HG03025 (cell line): ENCODE results near the gene LRRC1.

Experiments used
- ATAC-seq: cut with Tn5 transposase; IDR thresholded peaks from one replicate; pipeline ENCODE4 v1.9.1; 2021; ENCODE audit warnings: mild to moderate bottlenecking, moderate library complexity; ENCODE audit not compliant: unreplicated experiment, low FRiP score

Gene LRRC1

DNA sequence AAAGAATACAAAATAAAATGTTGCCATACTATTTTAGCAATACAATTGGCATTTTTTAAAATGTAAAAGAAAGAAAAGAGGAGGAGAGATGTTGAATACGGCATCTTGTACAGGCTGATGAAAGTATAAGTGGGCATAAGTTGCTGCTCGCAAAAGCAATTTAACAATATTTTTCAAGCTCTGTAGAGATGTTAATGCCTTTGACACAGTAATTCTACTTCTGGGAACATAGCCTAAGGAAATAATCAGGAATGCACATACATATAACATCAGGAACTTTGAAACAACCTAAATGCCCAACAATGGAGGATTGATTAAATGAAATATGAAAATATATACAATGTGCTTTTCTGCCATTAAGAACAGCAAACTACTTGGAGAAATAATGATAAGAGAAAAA is 80.2 kb downstream of the LRRC1 start:
- ATAC-seq: no peak

DNA sequence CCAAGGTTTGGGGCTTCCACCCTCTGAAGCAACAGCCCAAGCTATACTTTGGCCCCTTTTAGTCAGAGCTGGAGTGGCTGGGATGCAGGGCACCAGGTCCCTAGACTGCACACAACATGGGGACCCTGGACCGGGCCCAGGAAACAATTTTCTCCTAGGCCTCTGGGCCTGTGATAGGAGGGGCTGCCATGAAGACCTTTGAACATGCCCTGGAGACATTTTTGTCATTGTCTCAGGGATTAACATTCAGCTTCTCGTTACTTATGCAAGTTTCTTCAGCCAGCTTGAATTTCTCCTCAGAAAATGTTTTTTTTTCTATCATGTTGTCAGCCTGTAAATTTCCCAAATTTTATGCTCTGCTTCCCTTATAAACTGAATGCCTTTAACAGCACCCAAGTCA is 82.3 kb downstream of the LRRC1 start:
- ATAC-seq: no peak

DNA sequence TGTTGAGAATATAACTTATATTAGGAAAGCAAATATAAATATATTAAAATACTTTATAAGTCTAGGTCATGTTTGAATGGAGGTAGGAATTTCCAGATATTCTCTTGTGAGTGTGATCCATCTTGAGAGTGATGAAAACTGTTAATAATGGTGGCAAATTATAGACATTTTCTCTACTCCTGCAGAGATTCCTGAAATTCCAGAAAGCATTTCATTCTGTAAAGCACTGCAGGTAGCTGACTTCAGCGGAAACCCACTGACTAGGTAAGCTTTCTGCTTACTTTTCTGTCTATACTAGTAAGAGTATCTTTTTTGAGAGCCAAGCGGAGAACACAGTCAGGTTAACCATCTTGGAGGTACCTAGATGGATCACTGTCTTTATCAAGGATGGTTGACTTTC is 84.0 kb downstream of the LRRC1 start:
- no peak for ATAC-seq

DNA sequence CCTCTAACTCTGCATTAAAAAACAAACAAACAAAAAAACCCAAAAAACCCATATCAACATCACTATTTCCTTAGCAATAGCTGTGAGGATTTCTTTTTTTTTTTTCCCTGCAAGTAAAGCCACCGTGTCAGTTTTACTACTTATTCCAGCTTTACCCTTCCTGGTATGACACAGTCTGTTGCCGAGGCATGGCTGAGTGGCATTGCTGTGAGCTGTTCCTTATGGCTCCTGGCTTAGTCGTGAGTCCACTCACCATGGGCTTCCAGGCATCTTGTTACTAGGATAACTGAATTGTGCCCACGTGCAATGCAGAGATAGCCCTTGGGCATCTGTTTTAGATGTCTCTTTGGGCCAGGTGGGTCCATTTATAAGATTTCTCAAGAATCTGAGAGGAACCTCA is 84.8 kb downstream of the LRRC1 start:
- no peak for ATAC-seq

DNA sequence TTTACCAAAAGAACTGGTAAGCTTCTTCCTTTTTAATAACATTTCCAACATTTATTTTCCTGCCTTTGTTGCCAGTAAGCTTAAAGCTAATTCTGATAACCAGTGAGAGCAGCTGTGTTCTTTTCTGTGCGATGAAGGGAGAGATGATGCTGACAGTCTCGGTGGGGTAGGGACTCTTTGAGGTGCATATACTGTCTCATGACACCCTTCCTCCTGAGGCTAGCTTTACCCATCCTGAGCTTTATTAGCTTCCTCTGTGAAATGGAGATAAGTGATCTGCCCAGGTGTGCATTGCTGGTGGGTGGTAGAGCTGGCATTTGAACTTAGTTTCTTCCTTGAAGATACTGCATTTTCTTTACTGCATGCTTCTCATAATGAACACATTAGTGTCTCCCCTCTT is 92.5 kb downstream of the LRRC1 start:
- no peak for ATAC-seq

DNA sequence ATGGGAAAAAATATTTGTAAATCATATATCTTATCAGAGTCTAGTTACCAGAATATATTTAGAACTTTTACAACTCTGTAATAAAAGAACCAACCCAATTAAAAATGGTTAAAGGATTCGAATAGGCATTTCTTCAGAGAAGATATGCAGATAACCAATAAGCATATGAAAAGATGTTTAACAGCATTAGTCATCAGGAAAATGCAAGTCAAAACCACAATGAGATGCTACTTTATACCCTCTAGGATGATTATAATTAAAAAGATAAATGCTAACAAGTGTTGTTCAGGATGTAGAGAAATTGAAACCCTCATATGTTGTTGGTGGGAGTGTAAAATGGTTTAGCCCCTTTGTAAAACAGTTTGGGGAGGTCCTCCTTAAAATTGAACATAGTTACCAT is 94.1 kb downstream of the LRRC1 start:
- ATAC-seq: no peak

DNA sequence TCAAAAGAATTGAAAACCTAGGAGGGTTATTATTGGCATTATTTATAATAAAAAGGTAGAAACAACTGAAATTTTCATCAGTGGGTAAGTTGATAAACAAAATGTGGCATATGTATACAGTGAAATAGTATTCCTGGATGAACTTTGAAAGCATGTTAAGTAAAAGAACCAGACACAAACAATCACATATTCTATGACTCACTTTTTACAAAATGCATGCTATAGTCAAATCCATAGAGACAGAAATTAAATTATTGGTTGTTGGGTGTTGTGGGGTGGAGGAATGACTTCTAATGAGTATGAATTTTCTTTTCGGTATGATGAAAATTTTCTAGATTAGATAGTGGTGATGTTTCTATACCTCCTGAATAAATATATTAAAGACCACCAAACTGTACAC is 94.6 kb downstream of the LRRC1 start:
- ATAC-seq: no peak

DNA sequence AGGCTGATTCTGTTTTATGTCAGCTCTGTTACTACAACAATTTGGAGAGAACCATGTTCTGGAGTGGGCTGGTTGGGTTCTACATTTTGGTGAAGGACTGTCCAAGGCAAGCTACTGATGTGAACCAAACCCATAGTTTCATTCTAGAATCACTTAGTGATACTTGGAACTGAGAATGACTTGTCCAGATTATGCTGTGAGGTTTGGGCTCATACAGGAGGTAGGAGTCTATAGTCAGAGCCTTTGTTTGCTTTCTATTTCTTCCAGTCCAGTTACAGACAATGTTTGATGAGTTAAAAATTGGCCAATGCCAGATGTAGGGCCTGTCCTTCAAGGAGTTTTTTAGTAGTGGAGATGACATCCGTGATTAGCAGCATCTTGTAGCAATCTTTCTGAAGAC is 97.9 kb downstream of the LRRC1 start:
- no peak for ATAC-seq

DNA sequence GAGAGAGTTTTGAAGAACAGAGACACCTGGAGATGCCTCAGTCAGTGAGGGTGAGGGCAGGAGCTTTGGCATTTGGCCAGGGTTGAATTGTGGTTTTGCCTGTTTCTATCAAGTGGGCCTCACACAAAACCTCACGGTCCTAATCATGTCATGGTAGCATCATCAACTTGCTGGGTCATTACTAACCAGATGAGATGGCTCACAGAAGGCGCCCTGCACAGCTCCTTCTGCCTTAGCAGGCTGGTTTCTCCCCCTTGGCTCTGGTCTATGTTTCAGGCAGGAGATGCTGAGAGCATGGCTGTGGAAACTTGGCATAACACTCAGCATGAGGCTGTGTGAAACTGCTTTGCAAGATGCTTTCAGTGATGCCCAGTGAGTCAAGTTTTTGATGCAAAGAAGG is 99.3 kb downstream of the LRRC1 start:
- ATAC-seq: peak; percentile 37

DNA sequence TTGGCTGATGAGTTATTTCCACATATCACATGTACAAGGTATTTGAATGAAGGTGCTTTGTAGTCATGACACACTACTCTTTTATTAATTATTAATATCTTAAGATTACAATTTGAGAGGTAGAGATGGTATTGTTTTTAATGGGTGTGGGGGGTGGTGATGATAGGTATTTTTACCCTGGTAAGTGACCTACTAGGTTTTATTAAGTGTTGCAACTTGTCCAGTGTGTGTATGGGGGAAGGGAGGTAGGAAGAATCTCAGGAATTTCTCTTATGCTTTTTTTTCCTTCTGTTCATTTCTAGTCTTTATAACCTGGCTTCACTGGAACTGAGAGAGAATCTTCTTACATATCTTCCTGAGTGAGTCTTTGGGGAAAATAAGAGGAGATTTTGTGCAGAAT is 101.4 kb downstream of the LRRC1 start:
- no peak for ATAC-seq

DNA sequence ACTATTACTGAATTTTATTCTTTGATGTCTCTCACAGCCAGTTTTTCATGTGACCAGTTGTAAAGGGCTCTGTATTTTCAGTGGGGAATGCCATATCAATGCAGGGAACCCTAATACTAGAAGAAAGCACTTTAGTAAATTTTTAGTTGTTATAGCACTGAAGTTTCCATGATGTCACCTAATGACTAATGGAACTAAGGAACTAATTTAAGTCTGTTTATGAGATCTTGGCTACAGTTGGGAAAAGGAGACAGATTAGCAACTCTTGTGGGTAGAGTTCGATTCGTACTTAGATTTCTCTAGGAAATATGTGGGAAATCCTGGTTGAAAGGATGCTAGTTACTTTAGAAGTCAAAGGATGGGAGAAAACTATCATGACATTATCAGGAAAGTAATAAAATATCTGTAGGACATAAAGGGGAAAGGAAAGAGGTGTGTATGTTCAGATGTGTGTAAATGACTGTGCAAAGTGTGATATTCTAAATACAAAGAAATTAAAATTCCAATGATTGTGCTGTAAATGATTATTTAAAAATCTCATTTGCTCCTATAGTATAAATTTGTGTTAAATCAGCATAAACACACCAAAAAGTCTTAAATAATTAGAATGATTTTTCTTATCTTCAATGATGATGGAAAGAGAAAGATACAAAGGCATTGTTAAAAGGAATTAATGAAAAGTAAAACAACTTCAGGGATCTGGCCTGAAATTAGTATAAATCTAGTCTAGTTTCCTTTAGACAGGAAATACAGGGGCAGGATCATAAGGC is 103.4 kb downstream of the LRRC1 start:
- ATAC-seq: no peak

DNA sequence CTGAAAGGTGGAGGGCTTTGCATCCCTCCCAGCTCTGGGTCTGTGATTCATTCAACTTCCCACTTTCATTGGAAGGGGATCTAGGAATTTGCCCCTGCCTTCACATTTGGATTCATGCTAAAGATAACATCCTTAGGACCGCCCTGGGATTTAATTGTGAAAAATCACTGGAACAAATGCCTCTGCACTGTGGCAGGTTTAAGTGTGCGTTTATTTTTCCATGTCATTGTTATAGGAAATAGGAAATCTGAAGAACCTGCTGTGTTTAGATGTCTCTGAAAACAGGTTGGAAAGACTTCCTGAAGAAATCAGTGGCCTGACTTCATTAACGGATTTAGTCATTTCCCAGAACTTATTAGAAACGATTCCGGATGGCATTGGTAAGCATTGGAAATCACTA is 104.7 kb downstream of the LRRC1 start:
- no peak for ATAC-seq

DNA sequence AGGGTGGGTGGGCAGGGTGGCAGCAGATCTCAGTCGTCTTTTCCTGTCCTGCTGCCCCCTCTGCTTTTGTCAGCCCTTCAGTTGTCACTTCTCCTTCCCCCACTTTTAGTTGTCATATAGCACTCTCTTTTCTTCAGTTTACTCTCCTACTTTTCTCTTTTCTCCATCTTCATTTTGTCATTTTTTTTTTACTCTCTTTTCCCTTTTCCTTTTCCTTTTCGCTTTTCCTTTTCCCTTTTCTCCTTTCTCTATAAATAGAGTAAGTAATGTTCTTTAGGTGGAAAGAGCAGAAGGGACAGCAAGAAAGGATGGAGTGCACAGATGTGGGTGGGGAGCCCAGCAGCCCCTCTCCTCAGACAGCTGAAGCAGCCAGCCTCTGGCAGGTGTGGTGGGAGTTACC is 108.6 kb downstream of the LRRC1 start:
- no peak for ATAC-seq

DNA sequence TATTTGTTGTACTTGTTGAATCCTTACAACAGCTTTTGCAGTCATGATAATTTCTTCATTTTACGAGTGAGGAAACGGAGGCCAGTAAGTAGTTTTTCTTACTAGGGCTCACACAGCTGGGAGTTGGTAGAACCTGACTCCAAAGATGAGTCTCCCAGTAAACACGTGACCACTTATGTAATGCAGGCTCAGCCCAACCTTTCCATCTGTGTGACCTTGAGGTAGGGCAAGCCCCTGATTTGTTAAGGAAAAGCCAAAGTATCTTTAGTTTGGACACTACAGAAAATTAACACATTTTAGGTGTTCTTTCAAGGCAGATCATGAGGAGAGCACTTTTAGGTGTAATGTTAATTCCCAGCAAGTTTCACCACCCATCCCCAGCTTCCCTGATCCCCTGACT is 111.3 kb downstream of the LRRC1 start:
- no peak for ATAC-seq

DNA sequence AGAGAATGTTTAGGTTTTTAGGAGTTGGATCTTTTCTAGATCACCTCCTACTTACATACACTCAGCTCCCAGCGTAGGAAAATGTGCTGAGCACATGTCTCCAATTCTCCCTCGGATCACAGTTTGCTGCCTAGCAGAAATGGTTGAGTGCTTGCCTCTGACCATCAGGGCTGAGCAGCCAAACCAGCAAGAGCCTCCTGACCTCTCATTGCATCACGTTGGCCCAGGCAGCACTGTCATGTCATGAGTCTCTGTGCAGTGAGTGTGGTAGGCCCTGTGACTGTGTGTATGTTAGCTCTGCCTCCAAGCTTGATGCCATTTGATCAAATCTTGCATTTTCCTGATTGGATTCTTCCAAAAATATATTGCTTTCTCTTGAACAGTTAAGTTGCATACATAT is 112.0 kb downstream of the LRRC1 start:
- ATAC-seq: no peak

DNA sequence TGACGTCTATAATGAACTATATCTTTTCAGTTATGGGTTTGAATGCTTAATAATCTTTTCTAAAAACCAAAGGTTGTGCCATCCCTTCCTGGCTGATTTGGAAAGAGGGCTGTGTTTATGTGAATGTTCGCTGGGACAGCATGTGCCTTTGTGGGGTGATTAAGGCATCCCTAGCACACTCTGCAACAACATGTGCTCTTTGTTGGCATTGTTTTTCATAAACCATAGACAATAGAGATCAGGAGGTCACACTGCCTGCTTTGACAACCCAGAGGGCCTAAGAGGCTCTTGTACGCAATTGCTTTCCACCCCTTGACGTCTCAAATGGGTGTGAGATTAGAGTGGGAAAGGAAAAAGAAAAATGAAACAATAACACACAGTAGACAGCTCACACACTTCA is 116.0 kb downstream of the LRRC1 start:
- no peak for ATAC-seq

DNA sequence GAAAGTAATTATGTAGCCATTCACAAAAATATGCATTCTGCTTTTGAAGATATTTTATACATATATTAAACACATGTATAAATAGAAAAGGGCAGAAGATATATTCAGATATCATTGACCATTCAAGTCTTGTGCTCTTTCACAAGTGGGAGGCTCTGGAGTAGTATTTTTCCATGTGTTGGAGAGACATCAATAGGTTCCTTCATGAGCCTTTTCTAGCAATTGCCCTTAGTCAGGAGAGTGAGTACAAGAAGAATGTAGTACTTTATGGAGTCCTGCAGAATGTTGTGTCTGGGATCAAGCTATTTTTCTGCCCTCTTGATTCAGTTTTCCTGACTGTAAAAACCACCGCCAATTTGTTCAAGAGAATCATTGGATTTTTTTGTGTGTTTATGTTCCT is 117.9 kb downstream of the LRRC1 start:
- ATAC-seq: no peak

DNA sequence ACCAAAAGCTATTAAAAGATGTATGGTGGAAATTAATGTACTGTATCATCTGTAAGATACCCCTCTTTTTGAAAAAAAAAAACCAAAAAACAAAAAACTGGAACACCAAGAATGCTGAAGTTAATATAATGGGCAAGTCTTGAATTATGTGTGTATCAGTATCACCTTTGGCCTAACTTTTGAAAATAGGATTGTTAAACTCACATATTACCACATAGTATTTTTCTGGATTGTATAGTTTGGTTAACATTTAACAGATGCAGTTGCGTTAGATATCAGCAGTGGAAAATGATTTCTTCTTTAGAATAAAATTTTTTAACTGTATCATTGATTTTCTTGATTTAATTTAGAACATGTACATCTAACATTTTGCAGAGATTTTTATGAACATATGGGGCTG is 118.5 kb downstream of the LRRC1 start:
- ATAC-seq: no peak

DNA sequence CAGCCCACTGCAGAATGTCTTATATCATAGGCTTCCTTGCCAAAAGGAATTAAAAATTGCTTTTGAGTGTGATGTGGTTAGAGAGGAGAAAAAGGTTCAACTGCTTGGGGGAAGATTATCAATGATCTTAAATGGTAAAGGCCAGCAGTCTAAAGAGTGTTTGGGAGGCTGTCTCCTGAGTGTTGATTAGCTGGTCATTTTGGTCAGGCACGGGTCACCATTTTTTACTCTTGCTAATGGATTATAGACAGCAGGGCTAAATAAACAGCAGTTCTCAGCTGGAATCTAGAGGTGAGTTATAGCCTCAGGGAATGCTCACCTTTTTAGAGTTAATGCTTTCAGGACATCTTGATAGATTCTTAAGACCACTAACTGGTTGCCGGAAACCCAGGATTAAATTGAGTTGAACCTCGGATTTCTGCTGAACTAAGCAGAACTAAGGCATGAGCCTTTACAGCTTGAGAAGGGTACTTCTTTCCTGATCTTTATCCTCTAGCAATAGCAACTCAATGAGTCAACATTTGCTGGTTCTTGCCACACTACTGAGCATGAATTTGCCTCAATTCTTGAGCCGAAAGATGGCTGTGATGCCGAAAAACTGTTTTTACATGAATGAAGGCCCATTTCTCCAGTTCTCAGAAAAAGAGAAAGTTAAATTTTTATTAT is 120.4 kb downstream of the LRRC1 start:
- ATAC-seq: no peak

DNA sequence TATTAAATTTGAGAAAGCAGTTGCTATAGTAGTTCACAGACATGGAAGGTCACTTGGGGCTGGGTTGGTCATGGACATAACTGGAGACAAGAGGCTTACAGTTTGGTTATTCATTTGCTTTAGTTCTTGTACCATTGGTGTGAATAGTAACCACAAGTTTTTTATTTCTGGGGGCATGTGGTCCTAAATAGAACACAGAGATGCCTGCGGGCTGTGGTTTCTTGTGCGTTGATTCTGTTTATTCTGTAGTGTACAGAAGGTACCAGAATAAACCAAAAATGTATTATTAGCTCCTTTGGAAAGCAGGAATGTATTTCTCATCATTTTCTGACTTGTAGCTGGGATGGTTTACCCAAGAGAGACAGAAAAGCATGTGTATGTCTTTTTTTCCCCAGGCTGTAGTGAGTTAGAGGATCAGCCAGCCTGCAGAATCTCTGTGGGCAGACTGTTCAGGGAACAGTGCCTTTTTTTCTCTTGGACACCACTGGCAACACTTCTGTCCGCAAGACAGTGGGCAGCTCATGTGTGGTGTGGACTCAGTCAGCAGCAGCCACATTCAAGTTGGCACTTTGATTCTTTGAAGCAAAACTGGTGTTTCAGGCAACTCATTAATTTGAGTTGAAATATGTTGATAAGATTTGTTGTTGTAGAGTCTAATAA is 122.1 kb downstream of the LRRC1 start:
- ATAC-seq: no peak

DNA sequence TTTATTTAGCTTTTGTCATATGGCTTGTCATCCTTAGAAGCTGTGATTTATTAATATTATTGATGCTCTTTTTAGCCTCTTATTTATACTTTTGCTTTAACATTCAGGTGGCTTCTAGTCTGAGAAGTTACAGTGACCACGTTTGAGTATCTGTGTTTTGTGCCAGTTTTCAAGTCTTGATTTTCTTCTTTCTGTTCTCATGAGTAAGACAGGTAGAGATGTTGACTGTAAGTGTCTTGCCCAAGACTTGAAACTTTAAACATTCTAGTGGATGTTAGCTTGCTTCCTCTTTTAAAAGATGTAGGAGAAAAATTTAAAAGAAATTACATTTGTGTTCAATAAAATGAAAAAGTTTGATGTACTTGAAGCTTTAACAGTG is 122.6 kb downstream of the LRRC1 start:
- no peak for ATAC-seq
